HEK293T (cell line): Measurements from ENCODE around the gene C2orf72.

ENCODE experiments used
- FOXM1 ChIP-seq: fragments of 450-650 bp; IDR thresholded peaks from 2 replicates; pipeline ENCODE4 v1.6.1; 2017; ENCODE audit warnings: mild to moderate bottlenecking, borderline replicate concordance
- HDGF ChIP-seq: fragments of 450-650 bp; IDR thresholded peaks from 2 replicates; pipeline ENCODE4 v1.6.1; 2017; ENCODE audit warnings: antibody characterized with exemption, borderline replicate concordance

- no peak for TF ChIP-seq HDGF
- TF ChIP-seq FOXM1: no peak
Observed at GRCh38 chr2:231052494-231053451, 15.4 kb downstream of the C2orf72 start.
